Stimulated activated CD8-positive, alpha-beta memory T cell treated with anti-CD3 and anti-CD28 coated beads, Interleukin-15, amount 100 ng/mL, for 1 hour (primary cell): Measurements from ENCODE around the gene KCNMA1.

ENCODE experiments used
- DNase-seq: peaks from one replicate; pipeline ENCODE4 v3.0.0-alpha.2; 2020; ENCODE audit warnings: low read depth

The KCNMA1 gene

GRCh38 chr10:77240706-77241349 lies 396.8 kb downstream of the KCNMA1 start:
- DNase-seq: no peak

- no peak for DNase-seq
Observed at GRCh38 chr10:77240041-77240652, 397.5 kb downstream of the KCNMA1 start.

- DNase-seq: no peak
Observed at GRCh38 chr10:77237120-77237519, 400.5 kb downstream of the KCNMA1 start.

GRCh38 chr10:77236700-77237099 lies 400.9 kb downstream of the KCNMA1 start:
- DNase-seq: no peak

- no peak for DNase-seq
Observed at GRCh38 chr10:77236029-77236428, 401.6 kb downstream of the KCNMA1 start.

- no peak for DNase-seq
Observed at GRCh38 chr10:77234599-77234998, 403.0 kb downstream of the KCNMA1 start.

GRCh38 chr10:77233466-77233865 lies 404.1 kb downstream of the KCNMA1 start:
- no peak for DNase-seq

- no peak for DNase-seq
Observed at GRCh38 chr10:77231884-77232610, 405.6 kb downstream of the KCNMA1 start.

- no peak for DNase-seq
Observed at GRCh38 chr10:77231375-77231774, 406.2 kb downstream of the KCNMA1 start.

GRCh38 chr10:77230194-77230593 lies 407.4 kb downstream of the KCNMA1 start:
- no peak for DNase-seq

- DNase-seq: no peak
Observed at GRCh38 chr10:77229704-77230103, 407.9 kb downstream of the KCNMA1 start.

- DNase-seq: no peak
Observed at GRCh38 chr10:77228559-77228958, 409.0 kb downstream of the KCNMA1 start.

- no peak for DNase-seq
Observed at GRCh38 chr10:77226853-77227565, 410.6 kb downstream of the KCNMA1 start.

- no peak for DNase-seq
Observed at GRCh38 chr10:77226452-77226851, 411.2 kb downstream of the KCNMA1 start.

GRCh38 chr10:77226020-77226419 lies 411.6 kb downstream of the KCNMA1 start:
- no peak for DNase-seq

GRCh38 chr10:77223526-77224460 lies 413.8 kb downstream of the KCNMA1 start:
- DNase-seq: no peak

- DNase-seq: no peak
Observed at GRCh38 chr10:77220150-77220549, 417.5 kb downstream of the KCNMA1 start.

GRCh38 chr10:77219046-77219445 lies 418.6 kb downstream of the KCNMA1 start:
- DNase-seq: no peak

- no peak for DNase-seq
Observed at GRCh38 chr10:77214799-77215198, 422.8 kb downstream of the KCNMA1 start.

GRCh38 chr10:77212632-77213031 lies 425.0 kb downstream of the KCNMA1 start:
- DNase-seq: no peak

- no peak for DNase-seq
Observed at GRCh38 chr10:77210645-77211044, 427.0 kb downstream of the KCNMA1 start.
